ENCODE results near the gene KRTAP12-3. TPM values are rescaled to one million over a fixed set of nuclear protein-coding genes. Genes with fewer than 3 reads are reported as not detected.

KRTAP12-3 gene
- total and polyA plus RNA-seq, 2 experiments from 2014 or later: not detected

DNA sequence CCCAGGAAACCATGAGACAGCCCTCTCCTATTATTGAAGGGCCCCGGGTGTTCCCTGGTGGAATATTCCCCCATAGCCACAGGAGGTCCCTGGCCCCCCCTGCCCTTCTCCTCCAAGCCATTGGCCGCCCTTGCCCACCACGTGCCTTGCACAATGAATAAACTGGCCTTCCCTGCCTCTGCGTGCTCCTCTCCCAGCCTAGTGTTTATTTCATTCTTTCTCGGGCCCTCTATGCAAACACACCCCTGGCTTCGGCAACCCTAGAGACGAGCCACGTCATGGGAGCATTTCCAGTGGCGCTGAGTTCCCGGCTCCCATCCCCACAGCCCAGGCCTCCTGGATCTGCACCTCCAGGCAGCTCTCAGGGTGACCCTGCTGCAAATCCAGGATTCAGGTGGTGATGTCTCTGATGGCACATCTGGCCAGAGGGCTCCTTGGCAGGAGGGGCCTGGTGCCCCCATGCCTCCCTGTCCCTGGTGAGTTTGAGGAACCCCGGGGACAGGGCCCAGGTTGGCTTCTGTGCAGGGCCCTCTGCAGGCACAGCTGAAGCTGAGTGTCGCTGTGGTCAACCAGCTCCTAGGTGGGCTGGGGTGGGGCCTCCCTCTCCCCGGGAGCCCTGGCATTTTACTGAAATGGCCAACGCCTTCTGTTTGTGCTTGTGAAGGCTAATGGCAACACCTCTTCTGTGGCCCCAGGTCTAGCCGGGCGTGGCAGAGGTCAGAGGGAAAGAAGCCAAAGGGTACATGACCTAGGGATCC lies 45.4 kb downstream of the KRTAP12-3 start:
- Histone ChIP-seq H3K9me3 (ENCODE audit: low read depth) (no peaks in the 10 kb centered on the region), H3K4me2 (ENCODE audit: unreplicated experiment) (no peak overlapping the region), H3K9ac (no peak overlapping the region), H4K20me1 (ENCODE audit: insufficient read depth) (no peaks in the 10 kb centered on the region), H3K36me3 (ENCODE audit: low read depth) (no peaks in the 10 kb centered on the region), H3K4me1 (ENCODE audit: insufficient read depth) (no peaks in the 10 kb centered on the region), H3K79me2 (ENCODE audit: insufficient read depth) (no peaks in the 10 kb centered on the region), H3F3A (ENCODE audit: insufficient read depth) (no peaks in the 10 kb centered on the region), H3K4me3 (no peak overlapping the region), H3K9me2 (ENCODE audit: insufficient read depth) (no peaks in the 10 kb centered on the region), H3K27me3 (replicated peaks; ENCODE audit: insufficient read depth) (peaks cover 73% of the 10 kb centered on the region), H2AFZ (no peak overlapping the region), H3K27ac (no peak overlapping the region)
- DNase-seq: no peak
- in situ Hi-C loops (cut with MboI): no loop called here
- TF ChIP-seq EZH2 (IDR thresholded peaks at IDR 0.05; ENCODE audit: insufficient read depth, poor library complexity, severe bottlenecking) (no peak), EZH2phosphoT487 (IDR thresholded peaks at IDR 0.05; ENCODE audit: insufficient read depth, low read depth) (no peak)
- WGBS, 2 experiments (ENCODE audit: low coverage in 1 of 2, low lambda C conversion rate in 2 of 2, missing lambda C conversion rate in 2 of 2): 25 to 27% methylated on average over 16 of the region's 16 CpGs

DNA sequence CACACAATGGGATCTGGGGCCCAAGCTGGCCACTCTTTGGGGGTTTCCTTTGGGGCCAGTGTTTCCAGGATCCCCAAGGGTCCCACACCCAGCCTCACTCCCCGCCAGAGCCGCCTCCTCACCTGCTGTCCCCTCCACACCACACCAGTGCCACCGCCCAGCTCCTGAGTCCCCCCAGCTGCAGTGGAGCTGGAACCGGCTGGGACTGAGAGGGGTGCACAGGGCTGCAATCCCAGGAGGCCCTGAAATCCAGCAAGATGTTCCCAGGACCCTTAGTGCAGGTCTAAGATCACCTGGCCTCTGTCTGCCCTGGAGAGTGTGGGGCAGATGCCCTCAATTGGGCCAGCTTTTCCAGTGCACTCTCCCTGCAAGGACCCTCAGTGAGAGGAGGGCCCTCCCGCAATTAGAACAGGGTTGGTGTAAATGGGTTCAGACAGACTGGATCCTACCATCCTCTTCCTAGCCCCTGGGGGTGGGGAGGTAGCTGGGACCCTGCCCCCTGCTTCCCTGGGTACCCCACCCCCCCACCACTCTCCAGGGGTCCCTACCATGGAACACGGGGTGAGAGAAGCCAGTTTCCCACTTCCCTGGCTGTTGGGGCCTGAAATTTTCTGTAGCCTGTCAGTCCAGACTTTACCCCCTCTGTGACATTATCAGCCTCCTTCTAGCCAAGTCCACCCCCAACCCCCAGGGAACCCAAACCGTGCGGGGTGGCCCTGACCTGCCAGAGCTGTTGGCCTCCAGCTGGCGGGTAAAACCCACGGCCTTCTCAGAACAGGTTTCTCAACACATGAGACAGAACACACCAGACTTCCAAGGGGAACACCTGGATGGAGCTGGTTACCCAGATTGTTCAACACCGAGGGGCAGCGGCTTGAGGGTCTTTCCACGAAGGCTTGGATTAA lies 46.3 kb downstream of the KRTAP12-3 start:
- H3K9me2 ChIP-seq (ENCODE audit: insufficient read depth): no peaks in the 10 kb centered on the region
- TF ChIP-seq EZH2phosphoT487 (IDR thresholded peaks at IDR 0.05; ENCODE audit: insufficient read depth, low read depth): no peak
- TF ChIP-seq EZH2 (IDR thresholded peaks at IDR 0.05; ENCODE audit: insufficient read depth, poor library complexity, severe bottlenecking): no peak
- no peaks in the 10 kb centered on the region for H3F3A ChIP-seq (ENCODE audit: insufficient read depth)
- H3K36me3 ChIP-seq (ENCODE audit: low read depth): no peaks in the 10 kb centered on the region
- no peaks in the 10 kb centered on the region for H3K9me3 ChIP-seq (ENCODE audit: low read depth)
- no peaks in the 10 kb centered on the region for H3K4me1 ChIP-seq (ENCODE audit: insufficient read depth)
- no peaks in the 10 kb centered on the region for H4K20me1 ChIP-seq (ENCODE audit: insufficient read depth)
- H3K27ac ChIP-seq: no peak overlapping the region
- in situ Hi-C loops (cut with MboI): no loop called here
- H3K4me2 ChIP-seq (ENCODE audit: unreplicated experiment): no peak overlapping the region
- H2AFZ ChIP-seq: no peak overlapping the region
- no peak for DNase-seq
- H3K79me2 ChIP-seq (ENCODE audit: insufficient read depth): no peaks in the 10 kb centered on the region
- 20 to 21% methylated on average over 11 to 13 of the region's 13 CpGs for WGBS, 2 experiments (ENCODE audit: low coverage in 1 of 2, low lambda C conversion rate in 2 of 2, missing lambda C conversion rate in 2 of 2)
- H3K27me3 ChIP-seq (replicated peaks; ENCODE audit: insufficient read depth): peaks cover 73% of the 10 kb centered on the region
- H3K4me3 ChIP-seq: no peak overlapping the region
- no peak overlapping the region for H3K9ac ChIP-seq

DNA sequence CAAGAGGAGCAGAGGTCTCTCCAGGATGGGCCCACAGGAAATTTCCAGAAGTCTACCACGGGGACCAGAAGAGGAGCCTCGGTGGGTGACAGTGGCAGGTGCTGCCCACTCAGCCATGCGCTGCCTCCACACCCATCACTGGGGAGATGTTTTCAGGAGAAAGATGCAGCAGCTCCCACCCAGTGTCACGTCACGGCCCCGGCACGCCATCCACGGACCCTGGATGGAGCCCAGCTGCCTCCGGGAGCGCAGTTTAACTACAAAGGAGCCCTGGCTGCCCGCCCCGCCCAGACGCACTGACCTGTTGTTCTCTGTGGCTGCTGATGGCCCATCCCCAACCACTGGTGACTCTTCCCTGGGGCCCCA lies 46.9 kb downstream of the KRTAP12-3 start:
- in situ Hi-C loops (cut with MboI): no loop called here
- no peaks in the 10 kb centered on the region for H3K36me3 ChIP-seq (ENCODE audit: low read depth)
- no peak overlapping the region for H3K9ac ChIP-seq
- H3K9me2 ChIP-seq (ENCODE audit: insufficient read depth): no peaks in the 10 kb centered on the region
- H3K4me1 ChIP-seq (ENCODE audit: insufficient read depth): no peaks in the 10 kb centered on the region
- peaks cover 74% of the 10 kb centered on the region for H3K27me3 ChIP-seq (replicated peaks; ENCODE audit: insufficient read depth)
- no peak overlapping the region for H2AFZ ChIP-seq
- H3K4me2 ChIP-seq (ENCODE audit: unreplicated experiment): no peak overlapping the region
- no peaks in the 10 kb centered on the region for H4K20me1 ChIP-seq (ENCODE audit: insufficient read depth)
- DNase-seq: no peak
- TF ChIP-seq EZH2phosphoT487 (IDR thresholded peaks at IDR 0.05; ENCODE audit: insufficient read depth, low read depth) (no peak), EZH2 (IDR thresholded peaks at IDR 0.05; ENCODE audit: insufficient read depth, poor library complexity, severe bottlenecking) (no peak)
- 1% methylated on average over 12 to 13 of the region's 13 CpGs for WGBS, 2 experiments (ENCODE audit: low coverage in 1 of 2, low lambda C conversion rate in 2 of 2, missing lambda C conversion rate in 2 of 2)
- no peaks in the 10 kb centered on the region for H3K79me2 ChIP-seq (ENCODE audit: insufficient read depth)
- H3K27ac ChIP-seq: no peak overlapping the region
- H3K9me3 ChIP-seq (ENCODE audit: low read depth): no peaks in the 10 kb centered on the region
- H3K4me3 ChIP-seq: no peak overlapping the region
- H3F3A ChIP-seq (ENCODE audit: insufficient read depth): no peaks in the 10 kb centered on the region

DNA sequence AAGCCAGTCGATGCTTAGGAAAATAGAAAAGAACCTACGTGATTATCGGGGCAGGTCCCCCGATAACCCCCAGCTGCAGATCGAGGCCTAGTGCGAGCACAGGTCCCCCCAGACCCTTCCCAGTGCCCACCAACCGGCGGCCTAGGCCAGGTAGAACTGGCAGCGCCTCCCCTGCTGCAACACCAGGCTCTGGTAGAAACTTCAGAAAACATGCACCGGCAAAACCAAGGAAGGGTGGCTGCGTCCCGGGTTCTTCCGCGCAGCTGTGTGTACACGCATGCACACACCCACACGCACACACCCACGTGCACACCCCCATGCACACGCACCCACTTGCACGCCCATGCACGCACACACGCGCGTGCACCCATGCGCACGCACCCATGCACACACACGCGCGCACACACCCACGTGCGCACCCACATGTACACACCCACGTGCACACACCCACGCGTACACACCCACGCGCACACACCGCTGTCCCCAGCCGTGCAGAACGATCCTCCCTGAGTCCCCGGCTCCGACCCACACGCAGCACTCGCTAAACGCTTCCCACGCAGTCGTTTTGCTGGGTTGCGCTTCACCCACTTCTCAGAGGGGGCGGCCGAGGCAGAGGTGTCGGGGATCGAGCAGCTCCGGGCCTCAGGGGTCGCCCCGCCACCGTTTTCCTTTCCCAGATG lies 48.4 kb downstream of the KRTAP12-3 start:
- TF ChIP-seq EZH2phosphoT487 (IDR thresholded peaks at IDR 0.05; ENCODE audit: insufficient read depth, low read depth): no peak
- TF ChIP-seq EZH2 (IDR thresholded peaks at IDR 0.05; ENCODE audit: insufficient read depth, poor library complexity, severe bottlenecking): no peak
- H3K9me3 ChIP-seq (ENCODE audit: low read depth): no peaks in the 10 kb centered on the region
- no peaks in the 10 kb centered on the region for H3K79me2 ChIP-seq (ENCODE audit: insufficient read depth)
- WGBS, 2 experiments (ENCODE audit: low coverage in 1 of 2, low lambda C conversion rate in 2 of 2, missing lambda C conversion rate in 2 of 2): 2 to 3% methylated on average over 51 to 52 of the region's 54 CpGs
- in situ Hi-C loops (cut with MboI): no loop called here
- H3K9ac ChIP-seq: no peak overlapping the region
- H3K9me2 ChIP-seq (ENCODE audit: insufficient read depth): no peaks in the 10 kb centered on the region
- H3F3A ChIP-seq (ENCODE audit: insufficient read depth): no peaks in the 10 kb centered on the region
- no peak overlapping the region for H2AFZ ChIP-seq
- no peak overlapping the region for H3K27ac ChIP-seq
- H3K36me3 ChIP-seq (ENCODE audit: low read depth): no peaks in the 10 kb centered on the region
- H3K4me3 ChIP-seq: no peak overlapping the region
- no peak overlapping the region for H3K4me2 ChIP-seq (ENCODE audit: unreplicated experiment)
- DNase-seq: no peak
- H4K20me1 ChIP-seq (ENCODE audit: insufficient read depth): no peaks in the 10 kb centered on the region
- peaks cover 71% of the 10 kb centered on the region for H3K27me3 ChIP-seq (replicated peaks; ENCODE audit: insufficient read depth)
- no peaks in the 10 kb centered on the region for H3K4me1 ChIP-seq (ENCODE audit: insufficient read depth)
